Smooth muscle cell of bladder (primary cell): ENCODE results near the gene OXA1L. TPM values are rescaled to one million over a fixed set of nuclear protein-coding genes. Genes with fewer than 3 reads are reported as not detected.

ENCODE experiments used
- total RNA-seq: library from RNA; depleted of rRNA; stranded (reverse); fragments of >200 nt; gene quantifications from 2 replicates; pipeline ENCODE4 v1.2.3, GENCODE V29; 2014

Gene OXA1L
- total RNA-seq: 52.9 and 53.8 TPM in 2 replicates

GRCh38 chr14:22766457-22767322 lies at the start of gene OXA1L:
OXA1L (plus strand) TSS chr14:22766688; CDS start chr14:22766702, 14 bp downstream.

GRCh38 chr14:22814941-22815713 lies 48.6 kb downstream of the OXA1L start, which contains the start of gene SLC7A7:
SLC7A7 (minus strand) TSS chr14:22815435; CDS start chr14:22813398, 2,037 bp downstream.

Other genes with a start within 250 kb of the OXA1L start
- 221 and 269 TPM in 2 replicates for gene DAD1, start 177.5 kb upstream of the OXA1L start, total RNA-seq
- gene ABHD4, start 168.4 kb upstream of the OXA1L start, total RNA-seq: 12.4 and 15.7 TPM in 2 replicates
- not detected in 2 replicates for gene OR6J1, start 122.3 kb upstream of the OXA1L start, total RNA-seq
- gene SLC7A7, start 48.7 kb downstream of the OXA1L start, total RNA-seq: 4.1 and 6.1 TPM in 2 replicates
- 39.1 and 41.8 TPM in 2 replicates for gene MRPL52, start 63.2 kb downstream of the OXA1L start, total RNA-seq
- gene MMP14, start 69.9 kb downstream of the OXA1L start, total RNA-seq: 348 and 486 TPM in 2 replicates
- gene LRP10, start 105.1 kb downstream of the OXA1L start, total RNA-seq: 40.8 and 66.0 TPM in 2 replicates
- 0.09 and 0.14 TPM in 2 replicates for gene REM2, start 116.5 kb downstream of the OXA1L start, total RNA-seq
- gene RBM23, start 152.5 kb downstream of the OXA1L start, total RNA-seq: 47.5 and 50.9 TPM in 2 replicates
- 45.7 and 48.5 TPM in 2 replicates for gene PRMT5, start 162.7 kb downstream of the OXA1L start, total RNA-seq
- 27.6 and 32.4 TPM in 2 replicates for gene HAUS4, start 190.4 kb downstream of the OXA1L start, total RNA-seq
- gene AJUBA, start 215.9 kb downstream of the OXA1L start, total RNA-seq: 31.0 and 47.3 TPM in 2 replicates
- 10.4 and 11.7 TPM in 2 replicates for gene C14orf93, start 243.5 kb downstream of the OXA1L start, total RNA-seq